Natural killer cell treated with Interleukin-12 subunit alpha and Interleukin-12 subunit beta and Interleukin-15 and Interleukin-18, amount 100 ng/mL, for 72 hours (primary cell): ENCODE measurements around the gene CSMD2. TPM values are rescaled to one million over a fixed set of nuclear protein-coding genes. Genes with fewer than 3 reads are reported as not detected.
A peak's percentile ranks its signal among the peaks of the same experiment; 100 is the strongest.

Source experiments
- ATAC-seq, 2 donors: fragments of 150-1000 bp; cut with Tn5 transposase in 1 of 2; sonication (Bioruptor Pico), chemical (Tn5 transposase) in 1 of 2; 2 replicates each; pipeline ENCODE4 v1.10.0; 2021
- DNase-seq: peaks from one replicate; pipeline ENCODE4 v3.0.0; 2022; ENCODE audit warnings: low spot score
- H3K27ac Mint-ChIP-seq, 2 donors: 1 replicate in 1 of 2; 2 replicates in 1 of 2; pipeline ENCODE4 v1.8.0; 2022; ENCODE audit warnings: mixed read lengths in 2 of 2, mild to moderate bottlenecking in 1 of 2, moderate library complexity in 1 of 2
- H3K27me3 Mint-ChIP-seq, 2 donors: 1 replicate in 1 of 2; 2 replicates in 1 of 2; pipeline ENCODE4 v1.8.0; 2022; ENCODE audit warnings: mixed read lengths in 2 of 2
- H3K36me3 Mint-ChIP-seq: one replicate; pipeline ENCODE4 v1.8.0; 2022; ENCODE audit warnings: mixed read lengths
- H3K4me1 Mint-ChIP-seq, 2 donors: 1 replicate in 1 of 2; 2 replicates in 1 of 2; pipeline ENCODE4 v1.8.0; 2022; ENCODE audit warnings: low read depth in 2 of 2, mixed read lengths in 2 of 2, mild to moderate bottlenecking in 1 of 2
- H3K4me3 Mint-ChIP-seq: one replicate; pipeline ENCODE4 v1.8.0; 2022; ENCODE audit warnings: mixed read lengths
- H3K9me3 Mint-ChIP-seq: 2 replicates; pipeline ENCODE4 v1.8.0; 2022; ENCODE audit warnings: mixed read lengths
- total RNA-seq, 2 donors: library from RNA; stranded (reverse); gene quantifications; one replicate each; pipeline ENCODE4 v1.2.3, GENCODE V29; 2022

CSMD2 gene
- total RNA-seq, 2 donors from 2014 or later: not detected

DNA sequence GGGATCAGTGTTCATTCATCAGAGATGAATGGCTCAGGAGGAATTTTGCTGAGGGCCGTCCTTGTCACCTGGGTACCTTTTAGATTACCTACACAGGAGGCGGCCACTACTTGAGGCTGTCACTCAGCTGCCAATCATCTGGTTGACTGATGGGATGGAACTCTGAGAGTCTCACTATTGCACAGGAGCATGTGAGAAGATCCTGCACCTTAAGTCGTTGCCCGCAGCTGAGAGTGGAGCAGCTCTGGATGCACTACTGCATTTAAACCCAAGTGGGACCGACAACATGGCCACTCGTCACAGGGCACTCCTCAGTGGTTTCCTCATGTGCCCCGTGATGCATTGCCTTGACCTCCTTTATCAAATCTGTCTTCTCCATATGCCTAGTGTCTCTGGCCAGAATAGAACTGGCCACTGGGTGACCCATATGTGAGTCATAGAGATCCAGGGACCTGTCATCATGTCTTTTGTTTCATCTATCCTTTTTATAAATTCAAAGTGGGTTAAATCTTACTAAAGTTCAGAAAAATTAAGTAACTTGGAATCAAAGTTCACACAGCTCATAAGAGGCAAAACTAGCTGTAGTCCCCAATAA lies 527.1 kb downstream of the CSMD2 start:
- H3K27me3 Mint-ChIP-seq: peaks cover 22 to 42% of the 10 kb centered on the region in 2 donors
- no peaks in the 10 kb centered on the region for H3K9me3 Mint-ChIP-seq
- no peaks in the 10 kb centered on the region for H3K36me3 Mint-ChIP-seq
- DNase-seq (no peak), ATAC-seq (no peak)
- no peak overlapping the region for H3K27ac Mint-ChIP-seq
- no peak overlapping the region for H3K4me3 Mint-ChIP-seq
- peaks cover 0 to 5% of the 10 kb centered on the region in 2 donors for H3K4me1 Mint-ChIP-seq

DNA sequence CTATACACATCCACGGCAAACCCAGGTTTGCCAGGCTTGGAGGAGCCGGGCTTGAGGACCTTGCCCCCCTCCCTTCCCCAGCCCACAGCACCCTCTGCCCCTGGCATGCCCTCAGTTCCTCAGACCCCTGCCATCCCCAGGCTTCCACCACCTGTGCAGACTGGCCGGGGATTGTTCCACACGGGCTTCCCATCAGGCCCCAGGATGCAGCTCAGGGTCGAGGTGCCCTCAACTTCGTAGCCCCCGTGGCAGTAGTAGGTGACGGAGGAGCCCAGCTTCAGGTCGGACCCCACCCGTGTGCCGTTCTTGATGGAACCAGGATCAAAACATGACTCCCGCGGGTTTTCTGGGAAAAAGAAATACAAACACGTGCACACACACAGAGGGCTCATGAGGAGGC lies 528.8 kb downstream of the CSMD2 start:
- Mint-ChIP-seq H3K4me3 (no peak overlapping the region), H3K9me3 (no peaks in the 10 kb centered on the region), H3K27me3 (peaks cover 25 to 36% of the 10 kb centered on the region in 2 donors), H3K36me3 (no peaks in the 10 kb centered on the region), H3K27ac (no peak overlapping the region), H3K4me1 (peaks cover 0 to 5% of the 10 kb centered on the region in 2 donors)
- DNase-seq: no peak
- no peak for ATAC-seq

DNA sequence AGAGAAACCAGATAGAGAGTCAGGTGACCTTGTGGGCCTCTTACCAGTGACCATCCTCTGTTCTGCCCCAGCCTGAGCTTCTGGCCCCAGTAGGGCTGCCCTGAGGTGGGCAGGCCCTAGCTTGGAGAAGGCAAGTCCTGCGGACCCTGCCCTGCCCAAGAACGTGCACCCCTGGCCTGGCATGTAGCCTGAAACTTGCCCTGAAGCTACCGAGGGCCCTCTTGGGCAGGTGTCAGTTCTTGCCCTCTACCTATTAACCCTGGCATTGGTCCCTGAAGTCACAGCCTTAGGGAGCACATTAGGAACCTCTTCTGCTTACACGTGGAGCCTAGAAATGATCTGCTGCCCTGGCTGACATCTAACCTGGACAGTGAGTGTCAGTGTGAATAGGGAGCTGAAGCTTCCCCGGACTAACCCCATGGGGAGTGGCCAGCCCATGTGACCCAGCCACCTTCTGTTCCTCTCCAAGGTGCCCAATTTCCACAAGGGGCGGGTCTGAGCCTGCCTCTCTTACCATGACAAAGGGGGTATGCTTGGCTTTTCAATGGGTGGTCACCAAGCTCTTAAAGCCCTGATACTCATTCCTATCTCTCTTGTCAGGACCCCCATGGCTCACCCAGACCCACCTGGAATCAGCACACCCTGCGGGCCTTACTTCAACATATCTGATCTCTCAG lies 529.6 kb downstream of the CSMD2 start:
- peaks cover 0 to 5% of the 10 kb centered on the region in 2 donors for H3K4me1 Mint-ChIP-seq
- H3K27ac Mint-ChIP-seq: no peak overlapping the region
- no peak for DNase-seq
- H3K36me3 Mint-ChIP-seq: no peaks in the 10 kb centered on the region
- H3K4me3 Mint-ChIP-seq: no peak overlapping the region
- peaks cover 30 to 43% of the 10 kb centered on the region in 2 donors for H3K27me3 Mint-ChIP-seq
- ATAC-seq: no peak
- no peaks in the 10 kb centered on the region for H3K9me3 Mint-ChIP-seq

DNA sequence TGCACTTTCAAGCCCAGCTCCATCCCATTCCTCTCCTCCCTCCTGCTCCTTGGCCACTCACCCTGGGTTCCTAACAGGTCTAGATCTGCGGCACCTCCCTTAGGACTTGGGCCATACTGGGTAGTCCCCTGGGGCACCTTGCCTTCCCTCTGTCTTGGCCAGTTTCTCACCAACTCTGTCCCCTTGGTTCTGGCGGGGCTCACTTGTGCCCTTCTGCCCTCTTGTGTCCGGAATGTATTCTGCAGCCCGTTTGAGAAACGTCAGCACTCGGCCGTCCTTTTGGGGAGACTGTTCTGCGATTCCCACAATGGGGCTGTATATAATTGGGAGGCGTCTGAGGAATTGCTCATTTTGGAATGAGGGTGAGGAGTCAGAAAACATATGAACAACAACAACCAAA lies 530.2 kb downstream of the CSMD2 start:
- DNase-seq (no peak), ATAC-seq (no peak)
- Mint-ChIP-seq H3K4me1 (peaks cover 0 to 5% of the 10 kb centered on the region in 2 donors), H3K9me3 (no peaks in the 10 kb centered on the region), H3K27me3 (peaks cover 35 to 49% of the 10 kb centered on the region in 2 donors), H3K4me3 (no peak overlapping the region), H3K36me3 (no peaks in the 10 kb centered on the region), H3K27ac (no peak overlapping the region)

DNA sequence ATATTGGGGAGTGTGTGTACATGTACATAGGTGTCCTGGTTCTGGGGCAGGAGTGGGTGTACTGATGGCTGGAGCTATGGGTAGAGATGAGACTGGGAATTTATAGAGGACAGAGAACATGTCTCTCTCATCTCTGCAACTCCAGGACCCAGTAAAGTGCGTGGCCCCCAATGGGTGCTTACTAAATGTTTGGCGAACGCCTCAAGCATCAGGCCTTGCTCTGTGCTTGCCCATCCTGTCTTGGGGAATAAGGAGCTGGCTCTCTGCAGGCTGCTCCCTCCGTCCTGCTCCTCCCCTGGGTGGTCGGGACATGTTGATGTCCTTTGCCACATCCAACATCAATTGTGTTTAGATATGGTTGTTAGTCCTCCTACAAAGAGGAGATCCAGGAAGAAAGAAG lies 530.9 kb downstream of the CSMD2 start:
- Mint-ChIP-seq H3K36me3 (no peaks in the 10 kb centered on the region), H3K27ac (no peak overlapping the region), H3K4me1 (peaks cover 0 to 5% of the 10 kb centered on the region in 2 donors), H3K4me3 (no peak overlapping the region), H3K9me3 (no peaks in the 10 kb centered on the region), H3K27me3 (peaks cover 35 to 44% of the 10 kb centered on the region in 2 donors)
- ATAC-seq (no peak), DNase-seq (no peak)

DNA sequence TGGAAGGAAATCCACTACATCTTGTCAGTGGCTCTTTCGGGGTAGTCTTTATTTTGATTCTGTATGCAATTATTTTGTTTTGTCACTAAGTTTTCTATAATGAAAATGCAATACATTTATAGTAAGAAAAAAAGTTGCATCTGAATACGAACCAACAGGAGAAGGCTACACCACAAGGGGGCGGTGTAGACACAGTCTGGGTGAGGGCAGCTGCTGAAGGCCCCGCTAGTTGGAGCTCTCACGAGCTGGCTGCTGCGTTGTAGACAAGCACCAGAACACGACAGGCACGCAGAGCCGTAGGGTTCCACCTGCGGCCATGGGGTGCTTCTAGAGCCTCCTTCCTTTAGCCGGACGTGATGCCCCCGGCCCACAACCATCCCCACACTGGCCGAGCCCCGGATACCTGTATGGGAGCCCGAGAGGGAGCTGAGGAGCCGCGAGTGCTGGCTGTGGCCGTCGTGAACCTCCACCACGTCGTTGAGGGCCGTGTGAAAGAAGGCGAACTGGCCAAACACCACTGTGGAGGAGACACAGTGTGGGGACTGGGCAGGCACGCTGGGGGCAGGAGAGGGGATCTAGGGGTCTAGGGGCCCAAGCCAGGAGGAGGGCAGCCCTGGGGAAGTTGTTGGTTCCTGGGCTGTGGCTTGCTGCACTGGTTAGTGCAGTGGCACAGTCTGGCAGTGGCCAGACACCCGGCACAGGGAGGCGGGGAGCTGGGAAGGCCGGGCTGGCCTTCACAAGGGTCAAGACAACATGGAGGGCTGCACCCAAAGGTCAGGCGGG lies 531.8 kb downstream of the CSMD2 start:
- H3K27me3 Mint-ChIP-seq: peaks cover 31 to 43% of the 10 kb centered on the region in 2 donors
- ATAC-seq: peak; percentile 81 to 87
- no peak overlapping the region for H3K27ac Mint-ChIP-seq
- peaks cover 0 to 5% of the 10 kb centered on the region in 2 donors for H3K4me1 Mint-ChIP-seq
- no peaks in the 10 kb centered on the region for H3K36me3 Mint-ChIP-seq
- DNase-seq: peak; percentile 84
- H3K9me3 Mint-ChIP-seq: no peaks in the 10 kb centered on the region
- H3K4me3 Mint-ChIP-seq: no peak overlapping the region

DNA sequence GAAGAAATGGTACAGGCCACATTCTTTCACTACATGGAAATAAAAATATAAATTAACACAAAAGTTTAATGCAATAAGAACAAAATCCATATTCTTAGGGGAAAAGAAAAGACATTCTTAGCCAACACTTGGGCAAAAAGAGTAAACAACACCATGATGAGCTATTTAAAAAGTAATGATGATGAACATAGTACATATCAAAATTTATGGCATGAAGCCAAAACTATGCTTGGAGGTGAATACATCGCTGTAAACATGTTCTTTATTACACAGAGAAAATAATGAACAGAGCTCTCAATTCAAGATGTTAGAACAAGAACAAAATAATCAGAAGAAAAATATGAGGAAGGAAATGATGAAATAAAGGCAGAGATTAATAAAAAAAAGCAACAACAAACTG lies 534.3 kb downstream of the CSMD2 start:
- DNase-seq: no peak
- ATAC-seq: no peak
- H3K27ac Mint-ChIP-seq: no peak overlapping the region
- peaks cover 39 to 51% of the 10 kb centered on the region in 2 donors for H3K27me3 Mint-ChIP-seq
- peaks cover 0 to 5% of the 10 kb centered on the region in 2 donors for H3K4me1 Mint-ChIP-seq
- H3K9me3 Mint-ChIP-seq: no peaks in the 10 kb centered on the region
- no peak overlapping the region for H3K4me3 Mint-ChIP-seq
- no peaks in the 10 kb centered on the region for H3K36me3 Mint-ChIP-seq

DNA sequence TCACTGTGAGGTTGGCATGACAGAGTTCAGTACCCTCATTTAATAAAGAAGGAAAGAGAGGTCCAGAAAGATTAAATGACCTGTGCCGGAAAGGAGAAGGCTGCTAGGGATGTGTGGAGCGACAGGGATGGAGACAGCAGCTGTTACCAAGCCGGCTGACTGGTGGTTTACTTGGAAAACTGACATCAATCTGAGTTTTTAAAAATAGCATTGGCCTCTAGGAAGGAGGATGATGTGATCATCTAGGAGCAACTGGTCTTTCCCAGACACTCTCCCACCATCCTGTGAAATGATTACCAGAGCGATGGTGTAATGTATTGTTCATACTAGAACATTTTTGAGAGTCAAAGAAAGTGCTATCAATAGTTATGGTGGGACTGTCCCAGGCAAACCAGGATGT lies 538.2 kb downstream of the CSMD2 start:
- Mint-ChIP-seq H3K27me3 (peaks cover 26 to 44% of the 10 kb centered on the region in 2 donors), H3K4me3 (no peak overlapping the region), H3K4me1 (no peaks in the 10 kb centered on the region), H3K9me3 (no peaks in the 10 kb centered on the region), H3K27ac (no peak overlapping the region), H3K36me3 (no peaks in the 10 kb centered on the region)
- no peak for DNase-seq
- ATAC-seq: no peak

DNA sequence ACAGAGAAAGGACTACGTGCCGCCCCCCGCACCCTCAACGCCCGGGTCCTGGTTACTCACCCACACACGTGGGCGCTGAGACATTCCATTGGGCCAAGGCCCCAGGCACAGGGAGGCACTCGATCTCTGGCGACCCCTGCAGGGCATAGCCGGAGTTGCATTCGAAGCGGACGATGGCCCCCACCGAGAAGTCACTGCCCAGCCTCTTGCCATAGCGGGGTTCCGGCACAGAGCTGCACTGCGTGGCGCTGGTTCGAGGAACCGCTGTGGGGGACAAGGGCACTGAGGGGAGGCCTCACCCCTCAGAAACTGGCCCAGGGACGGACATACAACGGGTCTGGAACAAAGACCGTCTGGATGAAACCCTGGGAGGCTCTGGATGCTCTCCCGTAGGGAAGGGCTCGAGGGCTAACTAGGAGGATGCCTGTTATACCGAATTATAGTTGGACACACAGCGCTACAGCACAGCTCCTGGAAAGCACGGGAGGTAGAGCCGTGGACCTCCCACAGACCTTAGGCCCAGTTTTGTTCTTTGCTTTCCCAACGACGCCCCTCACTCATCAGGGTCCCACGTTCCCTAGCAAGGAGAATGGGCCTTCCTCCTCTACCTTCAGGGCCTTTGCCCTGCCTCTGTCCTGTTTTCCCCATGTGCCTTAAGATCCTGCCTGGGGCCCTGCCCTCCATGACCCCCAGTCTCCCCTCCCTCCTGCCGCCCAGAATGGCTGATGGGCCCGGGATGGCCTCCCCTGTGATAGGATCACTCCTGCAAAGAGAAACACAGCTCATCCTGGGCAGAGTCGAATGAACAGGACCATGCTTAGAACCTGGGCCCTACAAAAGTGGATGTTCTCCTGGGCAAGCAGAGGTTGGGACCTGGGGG lies 539.8 kb downstream of the CSMD2 start:
- no peaks in the 10 kb centered on the region for H3K9me3 Mint-ChIP-seq
- H3K36me3 Mint-ChIP-seq: no peaks in the 10 kb centered on the region
- no peak for ATAC-seq
- H3K27ac Mint-ChIP-seq: no peak overlapping the region
- peaks cover 21 to 42% of the 10 kb centered on the region in 2 donors for H3K27me3 Mint-ChIP-seq
- H3K4me1 Mint-ChIP-seq: no peaks in the 10 kb centered on the region
- no peak for DNase-seq
- H3K4me3 Mint-ChIP-seq: no peak overlapping the region

DNA sequence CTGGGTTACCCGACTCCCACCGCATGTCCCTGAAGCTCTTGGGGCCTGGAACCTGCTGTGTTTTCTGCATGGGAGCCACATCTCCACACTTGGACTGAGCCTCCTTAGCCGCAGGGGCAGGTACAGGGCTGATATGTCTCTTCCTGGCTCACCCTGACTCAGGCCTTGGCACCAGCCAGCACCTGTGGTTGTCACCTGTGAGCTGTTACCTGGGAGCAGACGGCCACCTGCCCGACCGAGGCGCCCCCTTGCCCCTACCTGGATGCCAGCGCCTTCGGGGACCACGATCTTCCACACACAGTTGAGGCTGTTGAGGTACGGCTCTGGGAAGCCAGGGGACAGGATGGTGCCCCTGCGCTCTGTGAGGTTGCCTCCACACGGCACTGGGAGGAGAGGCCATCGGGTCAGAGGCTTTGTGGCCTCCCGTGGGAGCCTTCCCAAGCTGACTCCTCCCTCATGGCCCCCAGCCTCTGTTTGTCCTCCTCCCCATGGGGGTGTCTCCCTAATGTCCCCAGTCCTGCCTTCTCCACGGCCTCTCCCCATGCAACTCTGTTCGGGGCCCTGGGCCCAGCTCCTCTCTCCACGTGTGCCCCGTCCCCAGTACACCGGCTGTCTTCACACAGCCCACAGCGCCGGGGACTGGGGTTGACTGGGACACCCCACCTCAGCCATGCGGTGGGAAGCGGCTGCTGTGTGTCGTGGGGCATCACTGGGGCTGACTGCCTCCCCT lies 540.6 kb downstream of the CSMD2 start:
- no peak overlapping the region for H3K27ac Mint-ChIP-seq
- no peak overlapping the region for H3K4me3 Mint-ChIP-seq
- DNase-seq (no peak), ATAC-seq (peak in 1 of 2 donors; percentile 7)
- no peaks in the 10 kb centered on the region for H3K36me3 Mint-ChIP-seq
- H3K4me1 Mint-ChIP-seq: no peaks in the 10 kb centered on the region
- H3K27me3 Mint-ChIP-seq: peaks cover 17 to 42% of the 10 kb centered on the region in 2 donors
- H3K9me3 Mint-ChIP-seq: no peaks in the 10 kb centered on the region

DNA sequence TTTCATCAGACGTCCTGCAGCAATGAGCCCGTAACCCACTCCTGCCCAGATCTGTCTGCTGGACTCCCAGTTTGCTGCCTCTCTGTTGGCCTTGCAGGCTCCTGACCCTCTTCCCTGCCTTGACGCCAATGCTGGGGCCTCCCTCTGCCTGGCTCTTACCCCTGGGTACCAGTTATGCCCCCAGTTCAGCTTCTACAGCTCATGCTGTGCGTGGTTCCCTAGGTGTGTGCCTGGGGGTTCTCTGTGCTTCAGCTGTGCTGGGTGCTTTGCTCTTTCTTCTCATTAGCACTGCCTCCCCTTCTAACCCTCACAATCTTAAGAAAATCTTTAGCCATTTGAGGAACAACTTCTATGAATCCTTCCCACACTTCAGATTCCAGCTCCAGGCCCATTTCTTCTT lies 541.2 kb downstream of the CSMD2 start:
- Mint-ChIP-seq H3K27me3 (peaks cover 19 to 40% of the 10 kb centered on the region in 2 donors), H3K36me3 (no peaks in the 10 kb centered on the region), H3K4me3 (no peak overlapping the region), H3K27ac (no peak overlapping the region), H3K4me1 (no peaks in the 10 kb centered on the region), H3K9me3 (no peaks in the 10 kb centered on the region)
- ATAC-seq (no peak), DNase-seq (no peak)

DNA sequence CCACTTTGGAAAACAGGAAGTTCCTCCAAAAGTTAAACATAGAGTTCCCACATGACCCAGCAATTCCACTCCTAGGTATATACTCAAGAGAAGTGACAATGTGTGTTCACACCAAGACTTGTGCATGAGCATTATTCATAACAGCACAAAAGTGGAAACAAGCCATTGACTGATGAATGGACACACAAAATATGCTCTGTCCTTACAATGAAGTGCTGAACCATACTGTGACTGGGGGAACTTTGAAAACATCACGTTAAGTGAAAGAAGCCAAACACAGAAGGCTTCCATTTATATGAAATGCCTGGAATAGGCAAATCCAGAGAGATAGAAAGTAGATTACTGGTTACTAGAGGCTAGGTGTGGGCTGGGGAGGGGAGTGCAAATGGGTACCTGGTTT lies 542.3 kb downstream of the CSMD2 start:
- Mint-ChIP-seq H3K4me3 (no peak overlapping the region), H3K9me3 (no peaks in the 10 kb centered on the region), H3K4me1 (no peaks in the 10 kb centered on the region), H3K27ac (no peak overlapping the region), H3K36me3 (no peaks in the 10 kb centered on the region), H3K27me3 (peaks cover 19 to 37% of the 10 kb centered on the region in 2 donors)
- ATAC-seq (no peak), DNase-seq (no peak)

DNA sequence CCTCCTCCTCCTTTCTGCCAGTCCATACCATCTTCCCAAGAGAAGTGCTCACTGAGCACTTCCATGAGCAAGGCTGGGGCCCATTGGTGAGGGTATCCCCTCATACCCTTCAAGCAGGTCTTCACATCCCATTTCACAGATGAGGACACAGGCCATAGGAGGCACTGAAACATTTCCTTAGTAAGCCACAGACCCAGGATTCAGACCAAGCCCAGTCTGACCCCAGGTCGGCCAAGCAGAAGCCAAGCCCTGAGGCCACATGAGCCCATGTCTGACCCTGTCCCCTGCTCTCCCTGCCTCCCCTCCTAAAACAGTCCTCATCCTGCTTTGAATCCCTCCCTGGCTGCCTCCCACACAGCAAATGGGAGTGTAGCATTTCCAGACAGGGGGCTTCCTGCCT lies 546.4 kb downstream of the CSMD2 start:
- DNase-seq (no peak), ATAC-seq (no peak)
- Mint-ChIP-seq H3K4me3 (no peak overlapping the region), H3K27me3 (peaks cover 19 to 48% of the 10 kb centered on the region in 2 donors), H3K36me3 (no peaks in the 10 kb centered on the region), H3K27ac (no peak overlapping the region), H3K4me1 (no peaks in the 10 kb centered on the region), H3K9me3 (no peaks in the 10 kb centered on the region)
